Effector memory CD4-positive, alpha-beta T cell (primary cell): Measurements from ENCODE around the gene RGS13.

Experiments
- DNase-seq, 3 donors: peaks; one replicate each; pipeline ENCODE4 v3.0.0-alpha.2; 2020
- H3K27ac ChIP-seq: 2 replicates; pipeline ENCODE4 v1.7.0; 2013; ENCODE audit warnings: mild to moderate bottlenecking, low read length, moderate library complexity; ENCODE audit not compliant: insufficient read depth, poor library complexity, severe bottlenecking
- H3K27me3 ChIP-seq: replicated peaks from 2 replicates; pipeline ENCODE4 v1.7.0; 2013; ENCODE audit warnings: mild to moderate bottlenecking, low read length; ENCODE audit not compliant: insufficient read depth, control insufficient read depth, poor library complexity, severe bottlenecking
- H3K36me3 ChIP-seq: 2 replicates; pipeline ENCODE4 v1.7.0; 2013; ENCODE audit warnings: mild to moderate bottlenecking, low read length, moderate library complexity; ENCODE audit not compliant: control insufficient read depth, insufficient read depth
- H3K4me1 ChIP-seq: 2 replicates; pipeline ENCODE4 v1.7.0; 2013; ENCODE audit warnings: low read length, mild to moderate bottlenecking; ENCODE audit not compliant: control insufficient read depth, insufficient read depth, poor library complexity, severe bottlenecking
- H3K4me3 ChIP-seq: 2 replicates; pipeline ENCODE4 v1.7.0; 2013; ENCODE audit warnings: low read length, low read depth, mild to moderate bottlenecking; ENCODE audit not compliant: insufficient read depth, poor library complexity, severe bottlenecking
- H3K9me3 ChIP-seq: 2 replicates; pipeline ENCODE4 v1.7.0; 2013; ENCODE audit warnings: mild to moderate bottlenecking, low read length, moderate library complexity; ENCODE audit not compliant: control insufficient read depth

The RGS13 gene

DNA sequence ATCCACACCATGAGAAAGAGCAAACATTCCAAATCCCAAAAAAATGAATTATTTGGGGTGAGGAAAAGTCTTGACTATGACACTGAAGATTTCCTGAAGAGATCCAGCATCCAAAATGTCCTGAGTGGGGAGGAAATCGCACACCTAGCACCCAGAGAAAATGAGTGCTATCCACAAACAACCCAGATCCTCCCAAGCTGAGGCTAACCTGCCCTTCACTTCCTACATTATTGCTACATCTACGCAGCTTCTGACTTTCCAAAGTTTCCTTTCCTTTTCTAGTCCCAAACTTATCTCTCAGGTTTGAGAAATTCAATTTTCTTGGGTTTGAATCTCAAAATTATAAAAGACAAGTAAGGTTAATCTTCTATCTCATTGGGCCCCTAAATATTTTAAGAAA, 906 bp upstream of the RGS13 start:
- H3K4me3 ChIP-seq, result no peak overlapping the region
- no peak for DNase-seq
- H3K9me3 ChIP-seq, result no peaks in the 10 kb centered on the region
- no peaks in the 10 kb centered on the region for H3K27me3 ChIP-seq
- no peaks in the 10 kb centered on the region for H3K4me1 ChIP-seq
- no peaks in the 10 kb centered on the region for H3K36me3 ChIP-seq
- H3K27ac ChIP-seq, result no peak overlapping the region

- no peak overlapping the region for H3K4me3 ChIP-seq
- H3K27ac ChIP-seq, result no peak overlapping the region
- H3K36me3 ChIP-seq, result no peaks in the 10 kb centered on the region
- DNase-seq, result no peak
- H3K9me3 ChIP-seq, result no peaks in the 10 kb centered on the region
- H3K4me1 ChIP-seq, result no peaks in the 10 kb centered on the region
- H3K27me3 ChIP-seq, result no peaks in the 10 kb centered on the region
Measured at GRCh38 chr1:192639607-192640368, 3.8 kb downstream of the RGS13 start.

DNA sequence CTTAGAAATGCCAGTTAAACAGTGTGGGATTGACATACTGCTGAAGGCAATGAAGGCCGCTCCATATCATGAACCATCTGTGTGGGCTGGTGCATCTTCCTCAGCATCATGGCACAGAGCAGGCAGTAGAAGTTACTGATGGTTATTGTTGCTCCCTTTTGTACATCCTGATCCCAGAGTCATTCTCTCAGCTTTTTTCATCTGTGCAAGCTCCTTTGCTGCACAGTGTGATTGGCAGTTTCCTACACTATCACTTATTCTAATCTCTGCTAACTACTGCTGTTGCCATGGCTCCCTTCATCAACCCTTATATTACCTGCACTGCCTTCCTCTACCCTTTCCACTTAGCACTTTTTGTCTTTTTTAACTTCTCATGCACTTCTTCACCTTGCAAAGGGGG, 16.2 kb downstream of the RGS13 start:
- no peak for DNase-seq
- H3K9me3 ChIP-seq, result no peaks in the 10 kb centered on the region
- no peak overlapping the region for H3K27ac ChIP-seq
- no peaks in the 10 kb centered on the region for H3K36me3 ChIP-seq
- no peak overlapping the region for H3K4me3 ChIP-seq
- H3K27me3 ChIP-seq, result no peaks in the 10 kb centered on the region
- no peaks in the 10 kb centered on the region for H3K4me1 ChIP-seq

DNA sequence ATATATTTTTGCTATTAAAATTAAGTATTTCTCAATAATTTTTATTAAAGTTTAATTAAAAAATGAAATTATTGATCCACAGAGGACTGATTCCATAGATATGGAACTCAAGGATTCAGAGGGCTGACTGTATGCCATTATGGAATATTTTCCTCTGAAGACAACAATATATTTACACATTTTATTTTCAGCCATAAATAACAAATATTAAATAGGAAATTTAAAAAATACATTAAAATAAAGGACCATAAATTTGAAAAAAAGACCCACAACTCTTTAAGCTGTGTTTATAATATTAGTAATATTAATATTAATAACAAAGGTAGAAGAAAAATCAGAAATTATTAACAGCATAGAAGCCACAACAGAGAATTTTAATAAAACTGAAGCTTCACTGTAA, 18.2 kb downstream of the RGS13 start:
- Histone ChIP-seq H3K27ac (no peak overlapping the region), H3K9me3 (no peaks in the 10 kb centered on the region), H3K36me3 (no peaks in the 10 kb centered on the region), H3K4me1 (no peaks in the 10 kb centered on the region), H3K4me3 (no peak overlapping the region), H3K27me3 (no peaks in the 10 kb centered on the region)
- no peak for DNase-seq

DNA sequence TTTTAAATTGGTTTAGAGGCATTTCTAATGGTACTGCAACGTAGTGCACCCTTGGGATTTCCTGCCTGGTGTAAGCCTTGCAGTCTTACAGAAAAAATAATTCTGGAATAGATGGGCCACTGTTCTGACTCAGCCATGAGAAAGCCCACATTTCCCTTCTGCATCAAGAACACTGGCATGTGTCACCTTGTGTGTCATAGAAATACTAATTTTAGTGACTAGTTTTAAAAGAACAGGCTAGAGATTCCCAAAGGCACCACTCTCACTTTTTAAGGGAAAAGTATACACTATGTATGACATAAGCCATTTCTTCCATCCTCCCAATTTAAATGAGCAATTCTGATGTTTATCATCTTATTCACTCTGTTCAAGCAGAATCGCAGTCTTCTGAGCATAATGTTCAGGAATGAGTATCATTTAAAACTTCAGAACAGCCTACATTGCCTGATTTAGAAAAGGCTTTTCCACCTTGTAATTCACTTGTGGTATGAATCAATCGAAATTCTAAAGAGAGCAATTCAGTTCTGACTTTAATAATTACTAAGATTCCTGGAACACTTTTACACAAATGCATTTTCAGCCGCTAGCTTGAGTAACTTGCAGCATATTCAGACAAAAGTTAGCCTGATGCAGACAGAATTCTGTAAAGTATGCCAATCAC, 18.8 kb downstream of the RGS13 start:
- no peak for DNase-seq
- no peaks in the 10 kb centered on the region for H3K9me3 ChIP-seq
- no peaks in the 10 kb centered on the region for H3K4me1 ChIP-seq
- H3K27me3 ChIP-seq, result no peaks in the 10 kb centered on the region
- no peak overlapping the region for H3K27ac ChIP-seq
- H3K36me3 ChIP-seq, result no peaks in the 10 kb centered on the region
- H3K4me3 ChIP-seq, result no peak overlapping the region

GRCh38 chr1:192657760-192658159, 21.8 kb downstream of the RGS13 start:
- Histone ChIP-seq H3K36me3 (no peaks in the 10 kb centered on the region), H3K4me1 (no peaks in the 10 kb centered on the region), H3K4me3 (no peak overlapping the region), H3K27ac (no peak overlapping the region), H3K27me3 (no peaks in the 10 kb centered on the region), H3K9me3 (no peaks in the 10 kb centered on the region)
- DNase-seq, result no peak

- Histone ChIP-seq H3K27ac (no peak overlapping the region), H3K4me1 (no peaks in the 10 kb centered on the region), H3K4me3 (no peak overlapping the region), H3K36me3 (no peaks in the 10 kb centered on the region), H3K27me3 (no peaks in the 10 kb centered on the region), H3K9me3 (no peaks in the 10 kb centered on the region)
- no peak for DNase-seq
Measured at GRCh38 chr1:192658255-192658654, 22.3 kb downstream of the RGS13 start.

DNA sequence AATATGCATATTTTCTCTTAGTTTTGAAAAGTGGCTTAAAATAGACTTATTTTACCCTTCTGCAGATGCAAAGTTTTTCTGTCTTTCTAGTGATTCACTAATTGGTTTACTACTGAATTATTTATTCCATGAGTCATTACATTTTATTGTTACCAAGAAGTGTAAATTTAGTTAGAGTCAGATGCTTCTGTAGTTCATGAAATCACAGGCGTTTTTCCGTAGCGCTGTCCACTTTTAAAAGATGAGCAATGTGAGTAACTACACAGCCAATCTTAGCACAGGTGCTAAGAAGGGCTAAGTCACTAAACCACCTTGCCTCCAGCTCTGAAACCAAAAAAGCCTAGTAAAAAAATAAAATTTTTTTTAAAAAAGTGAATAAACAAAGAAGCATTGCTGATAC, 24.7 kb downstream of the RGS13 start:
- no peak overlapping the region for H3K27ac ChIP-seq
- H3K4me3 ChIP-seq, result no peak overlapping the region
- H3K9me3 ChIP-seq, result no peaks in the 10 kb centered on the region
- H3K36me3 ChIP-seq, result no peaks in the 10 kb centered on the region
- no peak for DNase-seq
- no peaks in the 10 kb centered on the region for H3K27me3 ChIP-seq
- H3K4me1 ChIP-seq, result no peaks in the 10 kb centered on the region

- H3K36me3 ChIP-seq, result no peaks in the 10 kb centered on the region
- H3K27me3 ChIP-seq, result no peaks in the 10 kb centered on the region
- no peak overlapping the region for H3K27ac ChIP-seq
- H3K4me3 ChIP-seq, result no peak overlapping the region
- no peaks in the 10 kb centered on the region for H3K4me1 ChIP-seq
- DNase-seq, result no peak
- H3K9me3 ChIP-seq, result no peaks in the 10 kb centered on the region
Measured at GRCh38 chr1:192668409-192668983, 32.5 kb downstream of the RGS13 start.

- H3K4me3 ChIP-seq, result no peak overlapping the region
- DNase-seq, result no peak
- H3K36me3 ChIP-seq, result no peaks in the 10 kb centered on the region
- no peak overlapping the region for H3K27ac ChIP-seq
- no peaks in the 10 kb centered on the region for H3K27me3 ChIP-seq
- no peaks in the 10 kb centered on the region for H3K9me3 ChIP-seq
- no peaks in the 10 kb centered on the region for H3K4me1 ChIP-seq
Measured at GRCh38 chr1:192669174-192669573, 33.2 kb downstream of the RGS13 start.
